ENCODE results near the gene CYP2A6. TPM values are rescaled to one million over a fixed set of nuclear protein-coding genes. Genes with fewer than 3 reads are reported as not detected.
"Not testable (repeated sequence)": the region's sequence is repeated elsewhere in the genome, so short reads cannot be mapped to it uniquely, and the experiment has no call there.

CYP2A6 gene
- total and polyA plus RNA-seq, 3 donors from 2014 or later = not detected

- intact Hi-C loops (cut with DNase I; ENCODE audit: low total_unique reads); H3K27ac ChIP-seq; H3K27me3 ChIP-seq; DNase-seq; H3K4me1 ChIP-seq; H3K9me3 ChIP-seq; H3K36me3 ChIP-seq (ENCODE audit: low read depth, missing control alignments); H3K4me3 ChIP-seq: not testable (repeated sequence)
- WGBS, 2 donors = 47 to 51% methylated on average over 8 to 10 of the region's 12 CpGs
Measured at GRCh38 chr19:40842997-40843652, 7.1 kb downstream of the CYP2A6 start.

- 84 to 93% methylated on average over 3 of the region's 3 CpGs for WGBS, 2 donors
- intact Hi-C loops (cut with DNase I; ENCODE audit: low total_unique reads); H3K4me3 ChIP-seq; H3K4me1 ChIP-seq; H3K9me3 ChIP-seq; H3K36me3 ChIP-seq (ENCODE audit: low read depth, missing control alignments); H3K27ac ChIP-seq; H3K27me3 ChIP-seq; DNase-seq: not testable (repeated sequence)
Measured at GRCh38 chr19:40842012-40842411, 8.2 kb downstream of the CYP2A6 start.

- 75 to 96% methylated on average over 1 of the region's 1 CpG for WGBS, 2 donors
- H3K4me3 ChIP-seq; H3K36me3 ChIP-seq (ENCODE audit: low read depth, missing control alignments); intact Hi-C loops (cut with DNase I; ENCODE audit: low total_unique reads); H3K9me3 ChIP-seq; H3K4me1 ChIP-seq; H3K27ac ChIP-seq; DNase-seq; H3K27me3 ChIP-seq: not testable (repeated sequence)
Measured at GRCh38 chr19:40838477-40838876, 11.8 kb downstream of the CYP2A6 start.

- no peak for TF ChIP-seq CTCF (IDR thresholded peaks at IDR 0.05)
- TF ChIP-seq POLR2A (IDR thresholded peaks at IDR 0.05) = no peak
- H3K27me3 ChIP-seq = no peaks in the 10 kb centered on the region
- no peaks in the 10 kb centered on the region for H3K9me3 ChIP-seq
- H3K4me3 ChIP-seq = no peak overlapping the region
- no peak for DNase-seq
- intact Hi-C loops (cut with DNase I; ENCODE audit: low total_unique reads) = no loop called here
- no peak overlapping the region for H3K27ac ChIP-seq
- H3K36me3 ChIP-seq (ENCODE audit: low read depth, missing control alignments) = no peaks in the 10 kb centered on the region
- WGBS, 2 donors = 60 to 77% methylated on average over 6 of the region's 6 CpGs
- H3K4me1 ChIP-seq = peaks cover 18% of the 10 kb centered on the region
Measured at GRCh38 chr19:40836754-40837429, 13.4 kb downstream of the CYP2A6 start.

GRCh38 chr19:40833728-40834533 lies 16.3 kb downstream of the CYP2A6 start:
- Histone ChIP-seq H3K27ac (peak overlapping the region in 1 of 2 donors; percentile 74), H3K4me1 (peaks cover 27% of the 10 kb centered on the region)
- H3K4me3 ChIP-seq; DNase-seq; intact Hi-C loops (cut with DNase I; ENCODE audit: low total_unique reads); H3K36me3 ChIP-seq (ENCODE audit: low read depth, missing control alignments); H3K27me3 ChIP-seq; H3K9me3 ChIP-seq: not testable (repeated sequence)
- 38 to 49% methylated on average over 5 to 7 of the region's 7 CpGs for whole genome bisulfite sequencing, 2 donors

GRCh38 chr19:40832431-40832790 lies 17.8 kb downstream of the CYP2A6 start:
- H3K9me3 ChIP-seq; DNase-seq; intact Hi-C loops (cut with DNase I; ENCODE audit: low total_unique reads); H3K4me3 ChIP-seq; H3K27me3 ChIP-seq; H3K36me3 ChIP-seq (ENCODE audit: low read depth, missing control alignments): not testable (repeated sequence)
- WGBS, 2 donors = 57 to 71% methylated on average over 4 of the region's 4 CpGs
- Histone ChIP-seq H3K27ac (peak overlapping the region; percentile 48), H3K4me1 (peaks cover 27% of the 10 kb centered on the region)

All from testis (tissue), 3 donors.